Stimulated activated CD8-positive, alpha-beta memory T cell treated with anti-CD3 and anti-CD28 coated beads, Interleukin-7, amount 100 ng/mL, for 48 hours (primary cell): ENCODE results near the gene RRAD.
"Not testable (repeated sequence)": the region's sequence is repeated elsewhere in the genome, so short reads cannot be mapped to it uniquely, and the experiment has no call there.

ENCODE experiments used
- DNase-seq, 2 donors: peaks; one replicate each; pipeline ENCODE4 v3.0.0-alpha.2; 2020; ENCODE audit warnings: low read depth in 1 of 2; ENCODE audit errors: extremely low read depth in 1 of 2

RRAD gene, protein sequence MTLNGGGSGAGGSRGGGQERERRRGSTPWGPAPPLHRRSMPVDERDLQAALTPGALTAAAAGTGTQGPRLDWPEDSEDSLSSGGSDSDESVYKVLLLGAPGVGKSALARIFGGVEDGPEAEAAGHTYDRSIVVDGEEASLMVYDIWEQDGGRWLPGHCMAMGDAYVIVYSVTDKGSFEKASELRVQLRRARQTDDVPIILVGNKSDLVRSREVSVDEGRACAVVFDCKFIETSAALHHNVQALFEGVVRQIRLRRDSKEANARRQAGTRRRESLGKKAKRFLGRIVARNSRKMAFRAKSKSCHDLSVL

DNA sequence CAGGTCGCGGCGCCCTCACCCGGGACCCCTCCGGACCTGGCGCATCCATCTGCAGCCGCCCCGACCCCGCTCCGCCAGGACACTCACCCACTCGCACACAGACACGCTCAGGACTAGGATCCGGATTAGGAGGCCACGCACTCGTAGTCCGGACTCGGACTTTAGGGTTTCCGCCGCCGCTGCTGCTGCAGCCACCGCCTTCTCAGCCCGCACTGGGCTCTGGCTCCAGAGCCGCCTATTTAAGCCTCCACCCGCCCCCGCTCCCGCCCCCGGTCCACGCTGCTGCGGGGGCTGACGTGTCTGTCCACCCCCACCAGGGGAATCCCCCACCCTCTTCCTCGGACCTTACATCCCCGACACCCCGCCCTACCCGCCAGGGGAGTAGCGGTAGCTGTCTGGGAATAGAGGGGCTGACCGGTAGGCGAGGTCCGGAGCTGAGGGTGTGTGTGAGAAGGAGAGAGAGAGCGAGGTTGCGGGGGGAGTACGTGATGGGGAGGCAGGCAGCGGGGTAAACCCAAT, at the start of gene RRAD:
Gene RRAD, minus strand, starts transcription at position 214 of the 519 bp plus-strand sequence. CDS start 356 bp downstream, outside the sequence.
- no peak for DNase-seq

DNA sequence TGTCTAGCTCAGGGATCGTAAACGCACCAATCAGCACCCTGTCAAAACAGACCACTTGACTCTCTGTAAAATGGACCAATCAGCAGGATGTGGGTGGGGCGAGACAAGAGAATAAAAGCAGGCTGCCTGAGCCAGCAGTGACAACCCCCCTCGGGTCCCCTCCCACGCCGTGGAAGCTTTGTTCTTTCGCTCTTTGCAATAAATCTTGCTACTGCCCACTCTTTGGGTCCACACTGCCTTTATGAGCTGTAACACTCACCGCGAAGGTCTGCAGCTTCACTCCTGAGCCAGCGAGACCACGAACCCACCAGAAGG, 49.6 kb upstream of the RRAD start:
- DNase-seq: peak in 1 of 2 donors; percentile 74

DNA sequence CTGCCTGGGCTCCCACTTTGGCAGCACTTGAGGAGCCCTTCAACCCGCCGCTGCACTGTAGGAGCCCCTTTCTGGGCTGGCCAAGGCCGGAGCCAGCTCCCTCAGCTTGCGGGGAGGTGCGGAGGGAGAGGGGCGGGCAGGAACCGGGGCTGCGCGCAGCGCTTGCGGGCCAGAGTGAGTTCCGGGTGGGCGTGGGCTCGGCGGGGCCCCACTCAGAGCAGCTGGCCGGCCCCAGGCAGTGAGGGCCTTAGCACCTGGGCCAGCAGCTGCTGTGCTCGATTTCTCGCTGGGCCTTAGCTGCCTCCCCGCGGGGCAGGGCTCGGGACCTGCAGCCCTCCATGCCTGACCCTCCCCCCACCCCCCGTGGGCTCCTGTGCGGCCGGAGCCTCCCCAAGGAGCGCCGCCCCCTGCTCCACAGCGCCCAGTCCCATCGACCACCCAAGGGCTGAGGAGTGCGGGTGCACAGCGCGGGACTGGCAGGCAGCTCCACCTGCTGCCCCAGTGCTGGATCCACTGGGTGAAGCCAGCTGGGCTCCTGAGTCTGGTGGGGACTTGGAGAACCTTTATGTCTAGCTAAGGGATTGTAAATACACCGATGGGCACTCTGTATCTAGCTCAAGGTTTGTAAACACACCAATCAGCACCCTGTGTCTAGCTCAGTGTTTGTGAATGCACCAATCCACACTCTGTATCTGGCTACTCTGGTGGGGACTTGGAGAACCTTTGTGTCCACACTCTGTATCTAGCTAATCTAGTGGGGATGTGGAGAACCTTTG, 49.0 kb upstream of the RRAD start:
- not testable (repeated sequence) for DNase-seq

DNA sequence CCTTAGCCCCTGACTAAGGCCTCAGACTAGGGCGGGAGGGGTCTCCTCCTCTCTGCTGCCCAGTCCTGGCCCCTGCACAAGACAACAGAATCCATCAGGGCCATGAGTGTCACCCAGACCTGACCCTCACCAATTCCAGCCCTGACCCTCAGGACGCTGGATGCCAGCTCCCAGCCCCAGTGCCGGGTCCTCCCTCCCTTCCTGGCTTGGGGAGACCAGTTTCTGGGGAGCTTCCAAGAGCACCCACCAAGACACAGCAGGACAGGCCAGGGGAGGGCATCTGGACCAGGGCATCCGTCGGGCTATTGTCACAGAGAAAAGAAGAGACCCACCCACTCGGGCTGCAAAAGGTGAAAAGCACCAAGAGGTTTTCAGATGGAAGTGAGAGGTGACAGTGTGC, 48.4 kb upstream of the RRAD start:
- no peak for DNase-seq

DNA sequence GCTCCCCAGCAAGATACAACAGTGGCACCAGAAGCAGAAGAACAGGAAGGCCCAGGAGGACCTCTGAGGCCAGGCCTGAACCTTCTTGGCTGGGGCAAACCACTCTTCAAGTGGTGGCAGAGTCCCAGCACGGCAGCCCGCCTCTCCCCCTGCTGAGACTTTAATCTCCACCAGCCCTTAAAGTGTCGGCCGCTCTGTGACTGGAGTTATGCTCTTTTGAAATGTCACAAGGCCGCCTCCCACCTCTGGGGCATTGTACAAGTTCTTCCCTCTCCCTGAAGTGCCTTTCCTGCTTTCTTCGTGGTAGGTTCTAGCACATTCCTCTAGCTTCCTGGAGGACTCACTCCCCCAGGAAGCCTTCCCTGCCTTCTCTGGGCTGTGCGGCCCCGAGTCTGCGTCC, 47.6 kb upstream of the RRAD start:
- no peak for DNase-seq

DNA sequence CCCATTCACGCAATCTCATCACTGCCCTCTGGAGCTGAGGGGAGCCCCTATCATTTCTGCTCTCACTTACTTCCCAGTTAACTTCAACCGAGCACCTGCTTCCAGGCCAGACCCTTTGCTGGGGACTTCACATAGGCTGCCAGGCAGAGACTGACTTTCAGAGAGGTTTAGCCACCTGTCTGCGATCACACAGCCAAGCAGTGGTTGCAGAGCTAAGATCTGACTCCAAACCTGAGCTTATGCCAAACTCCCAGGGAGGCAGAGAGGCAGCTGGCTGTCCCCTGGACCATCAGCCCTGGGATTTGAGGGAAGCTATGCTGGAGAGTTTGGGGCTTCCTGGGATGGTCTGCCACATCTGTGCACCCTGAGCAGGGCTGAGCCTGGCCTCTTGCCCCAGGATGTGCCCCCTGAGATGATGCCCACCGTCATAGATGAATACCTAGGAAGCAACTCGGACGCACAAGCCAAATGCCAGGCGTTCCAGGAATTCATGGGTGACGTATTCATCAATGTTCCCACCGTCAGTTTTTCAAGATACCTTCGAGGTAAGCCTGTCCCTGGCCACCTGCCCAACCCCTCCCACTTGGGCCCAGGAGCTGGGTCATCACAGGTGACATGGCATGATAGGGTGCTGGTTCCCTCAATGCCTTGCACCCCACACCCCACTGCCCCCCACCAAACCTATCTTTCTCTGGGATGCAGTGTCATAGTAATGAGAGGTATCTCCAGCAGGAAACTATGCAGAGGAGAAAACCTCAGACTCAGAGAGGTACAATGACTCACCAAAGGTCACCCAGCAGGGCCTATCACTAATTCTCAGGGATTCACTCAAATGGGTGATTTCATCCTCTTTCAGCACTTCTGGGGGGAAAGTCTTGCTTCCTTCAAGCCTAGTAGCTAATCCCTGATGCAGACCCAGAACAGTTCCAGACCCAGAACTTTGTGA, 45.7 kb upstream of the RRAD start:
- no peak for DNase-seq

DNA sequence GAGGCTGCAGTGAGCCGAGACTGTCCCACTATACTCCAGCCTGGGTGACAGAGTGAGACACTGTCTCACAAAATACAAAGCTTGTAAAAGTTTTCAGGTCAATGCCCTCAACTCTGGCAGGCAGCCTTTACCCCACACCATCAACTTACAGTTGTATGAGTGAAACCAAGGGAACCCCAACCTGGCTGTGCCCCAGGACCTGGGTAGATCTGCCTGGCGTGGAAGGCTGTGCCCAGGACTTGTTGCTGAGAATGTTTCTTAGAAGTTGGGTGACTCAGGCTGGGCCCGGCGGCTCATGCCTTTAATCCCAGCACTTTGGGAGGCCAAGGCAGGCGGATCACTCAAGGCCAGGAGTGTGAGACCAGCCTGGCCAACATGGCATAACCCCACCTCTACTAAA, 43.5 kb upstream of the RRAD start:
- no peak for DNase-seq

DNA sequence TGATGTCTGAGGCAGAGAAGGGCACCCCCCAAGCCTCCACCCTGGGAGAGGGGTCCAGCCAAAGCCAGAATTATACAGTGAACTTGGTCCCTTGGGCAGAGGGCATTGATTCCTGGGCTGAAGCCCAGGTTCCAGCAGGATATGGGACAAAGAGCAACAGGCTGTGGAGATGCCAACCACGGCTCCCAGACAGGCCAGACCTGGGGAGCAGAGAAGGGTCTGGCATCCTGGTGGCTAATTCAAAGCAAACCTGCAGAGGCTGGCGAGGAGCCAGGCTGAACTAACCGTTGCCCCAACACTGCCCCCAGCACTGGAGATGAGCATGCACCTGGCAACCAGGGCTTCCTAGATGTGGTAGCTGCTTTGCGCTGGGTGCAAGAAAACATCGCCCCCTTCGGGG, 38.7 kb upstream of the RRAD start:
- DNase-seq: no peak

DNA sequence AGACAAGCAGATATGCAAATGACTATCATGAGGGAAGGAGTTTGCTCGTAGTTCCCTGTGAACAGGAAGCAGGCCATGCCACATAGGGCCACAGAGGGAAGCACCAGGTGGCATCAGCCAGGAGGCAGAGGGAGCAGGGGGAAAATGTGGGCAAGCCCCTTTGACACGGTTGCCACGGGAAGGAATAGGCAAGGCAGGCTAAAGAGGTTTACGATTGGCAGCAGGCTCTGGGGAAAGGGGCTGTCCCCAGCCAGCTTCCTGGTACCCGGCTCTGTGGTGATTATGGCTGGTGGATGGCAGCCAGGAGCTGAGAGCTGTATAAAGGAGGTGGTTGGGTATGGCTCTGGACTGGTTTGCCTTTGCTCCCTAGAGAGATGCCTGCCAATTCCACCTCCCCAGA, 36.6 kb upstream of the RRAD start:
- DNase-seq: no peak

DNA sequence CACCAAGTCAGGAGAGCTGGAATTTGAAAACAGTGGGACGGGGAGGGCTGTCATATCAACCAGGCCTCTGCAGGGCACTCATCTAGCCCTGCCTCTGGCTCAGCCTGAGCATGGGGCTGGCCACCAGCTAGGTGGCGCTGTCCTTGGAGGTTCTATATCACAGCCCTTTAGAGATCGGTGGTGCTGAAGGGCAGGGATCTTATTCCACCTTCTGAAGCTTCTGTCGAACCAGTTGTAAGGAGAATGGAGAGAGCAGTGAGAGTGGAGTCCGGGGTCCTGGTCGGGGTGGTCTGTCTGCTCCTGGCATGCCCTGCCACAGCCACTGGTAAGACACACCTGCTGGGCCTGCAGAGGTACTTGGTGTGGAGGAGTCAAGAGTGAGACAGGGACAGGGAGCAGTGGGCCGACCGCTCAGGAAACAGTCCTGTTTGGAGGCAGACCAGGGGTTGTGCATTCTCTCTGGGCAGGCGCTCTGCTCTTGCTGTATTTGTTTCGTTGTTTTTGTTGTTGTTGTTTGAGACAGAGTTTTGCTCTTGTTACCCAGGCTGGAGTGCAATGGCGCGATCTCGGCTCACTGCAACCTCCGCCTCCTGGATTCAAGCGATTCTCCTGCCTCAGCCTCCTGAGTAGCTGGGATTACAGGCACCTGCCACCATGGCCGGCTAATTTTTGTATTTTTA, 35.9 kb upstream of the RRAD start, which contains the start of gene CES3:
Gene CES3, plus strand, starts transcription at position 202 of the 680 bp plus-strand sequence. Its CDS starts 42 bp downstream, at position 244.
- peak in 1 of 2 donors; percentile 61 for DNase-seq

DNA sequence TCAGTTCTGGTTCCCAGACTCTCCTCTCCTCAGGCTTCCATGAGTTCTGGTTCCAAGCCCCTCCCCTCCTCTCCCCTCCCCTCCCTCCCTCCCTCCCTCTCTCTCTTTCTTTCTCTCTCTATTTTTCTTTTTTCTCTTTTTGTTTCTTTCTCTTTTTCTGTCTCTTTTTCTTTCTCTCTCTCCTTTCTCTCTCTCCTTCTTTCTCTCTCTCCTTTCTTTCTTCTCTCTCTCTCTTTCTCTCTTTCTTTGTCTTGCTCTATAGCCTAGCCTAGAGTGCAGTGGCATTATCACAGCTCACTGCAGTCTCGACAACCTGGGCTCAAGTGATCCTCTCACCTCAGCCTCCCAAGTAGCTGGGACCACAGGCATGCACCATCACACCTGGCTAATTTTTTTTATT, 34.9 kb upstream of the RRAD start:
- DNase-seq: no peak

DNA sequence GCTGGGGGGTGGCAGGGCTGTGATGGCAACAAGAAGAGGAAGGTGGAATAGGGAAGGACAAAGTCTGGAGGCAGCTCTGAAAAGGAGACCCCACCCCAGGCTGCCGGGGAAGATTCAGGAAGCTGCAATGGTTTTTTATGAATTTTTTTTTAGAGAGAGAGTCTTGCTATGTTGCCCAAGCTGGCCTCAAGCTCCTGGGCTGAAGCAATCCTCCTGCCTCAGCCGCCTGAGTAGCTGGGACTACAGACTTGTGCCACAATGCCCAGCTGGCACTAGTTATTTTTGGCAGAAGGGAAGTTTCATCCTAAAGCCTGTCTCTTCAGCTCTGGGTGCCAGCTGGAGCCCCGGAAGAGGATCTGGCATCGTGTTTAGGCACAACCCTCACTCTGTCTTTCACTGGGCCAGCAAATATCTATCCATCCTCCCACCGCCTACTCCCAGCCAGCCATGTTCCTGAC, 34.4 kb upstream of the RRAD start:
- DNase-seq: no peak

DNA sequence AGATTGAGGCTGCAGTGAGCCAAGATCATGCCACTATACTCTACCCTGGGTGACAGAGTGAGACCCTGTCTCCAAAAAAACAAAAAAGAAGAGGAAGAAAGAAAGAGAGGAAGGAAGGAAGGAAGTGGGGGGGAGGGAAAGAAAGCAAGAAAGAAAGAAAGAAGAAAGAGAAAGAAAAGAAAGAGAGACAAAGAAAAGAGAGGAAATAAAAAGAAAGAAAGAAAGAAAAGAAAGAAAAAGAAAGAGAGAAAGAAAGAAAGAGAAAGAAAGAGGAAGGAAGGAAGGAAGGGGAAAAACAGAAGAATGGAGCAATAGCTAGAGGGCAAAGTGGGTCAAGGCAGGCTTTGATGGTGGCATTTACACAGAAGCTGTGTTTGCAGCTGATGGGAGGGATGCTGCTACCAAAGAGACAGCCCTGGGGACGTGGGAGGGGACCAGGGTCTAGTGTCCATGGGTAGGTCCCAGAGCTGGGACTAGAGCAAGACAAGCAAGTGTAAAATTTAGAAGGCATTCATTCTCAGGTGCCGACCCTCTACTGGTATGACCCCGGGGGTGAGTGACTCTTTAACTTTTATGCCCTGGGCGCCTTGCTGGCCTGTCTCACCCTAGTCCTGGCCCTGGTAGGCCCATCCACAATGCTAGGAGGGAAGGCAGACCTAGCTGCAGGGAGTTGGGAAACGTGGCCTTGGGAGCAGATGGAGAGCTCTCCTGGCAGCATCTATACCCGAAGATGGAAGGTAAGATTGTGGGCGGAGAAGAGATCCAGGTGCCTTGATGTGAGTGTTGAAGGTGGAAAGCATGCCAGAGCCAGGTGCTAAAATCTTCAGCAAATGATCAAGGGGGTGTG, 33.7 kb upstream of the RRAD start:
- no peak for DNase-seq

DNA sequence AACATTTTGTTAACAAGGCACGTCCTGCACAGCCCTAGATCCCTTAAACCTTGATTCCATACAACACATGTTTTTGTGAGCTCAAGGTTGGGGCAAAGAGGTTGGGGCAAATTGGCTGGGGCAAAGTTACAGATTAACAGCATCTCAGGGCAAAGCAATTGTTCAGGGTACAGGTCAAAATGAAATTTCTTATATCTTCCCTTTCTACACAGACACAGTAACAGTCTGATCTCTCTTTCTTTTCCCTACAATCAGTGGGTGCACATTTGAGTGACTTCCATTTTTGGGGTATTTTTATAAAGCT, 30.8 kb upstream of the RRAD start:
- not testable (repeated sequence) for DNase-seq

DNA sequence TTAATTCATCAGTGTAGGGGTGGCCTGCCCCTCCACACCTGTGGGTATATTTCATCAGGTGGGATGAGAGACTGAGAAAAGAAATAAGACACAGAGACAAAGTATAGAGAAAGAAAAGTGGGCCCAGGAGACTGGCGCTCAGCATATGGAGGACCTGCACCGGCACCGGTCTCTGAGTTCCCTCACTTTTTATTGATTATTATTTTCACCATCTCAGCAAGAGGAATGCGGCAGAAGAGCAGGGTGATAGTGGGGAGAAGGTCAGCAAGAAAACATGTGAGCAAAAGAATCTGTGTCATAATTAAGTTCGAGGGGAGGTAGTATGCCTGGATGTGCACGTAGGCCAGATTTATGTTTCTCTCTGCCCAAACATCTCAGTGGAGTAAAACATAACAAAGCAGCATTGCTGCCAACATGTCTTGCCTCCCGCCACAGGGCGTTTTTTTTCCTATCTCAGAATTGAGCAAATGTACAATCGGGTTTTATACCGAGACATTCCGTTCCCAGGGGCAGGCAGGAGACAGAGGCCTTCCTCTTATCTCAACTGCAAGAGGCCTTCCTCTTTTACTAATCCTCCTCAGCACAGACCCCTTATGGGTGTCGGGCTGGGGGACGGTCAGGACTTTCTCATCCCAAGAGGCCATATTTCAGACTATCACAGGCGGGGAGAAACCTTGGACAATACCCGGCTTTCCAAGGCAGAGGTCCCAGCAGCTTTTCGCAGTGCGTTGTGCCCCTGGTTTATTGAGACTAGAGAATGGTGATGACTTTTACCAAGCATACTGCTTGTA, 30.2 kb upstream of the RRAD start:
- DNase-seq: not testable (repeated sequence)

DNA sequence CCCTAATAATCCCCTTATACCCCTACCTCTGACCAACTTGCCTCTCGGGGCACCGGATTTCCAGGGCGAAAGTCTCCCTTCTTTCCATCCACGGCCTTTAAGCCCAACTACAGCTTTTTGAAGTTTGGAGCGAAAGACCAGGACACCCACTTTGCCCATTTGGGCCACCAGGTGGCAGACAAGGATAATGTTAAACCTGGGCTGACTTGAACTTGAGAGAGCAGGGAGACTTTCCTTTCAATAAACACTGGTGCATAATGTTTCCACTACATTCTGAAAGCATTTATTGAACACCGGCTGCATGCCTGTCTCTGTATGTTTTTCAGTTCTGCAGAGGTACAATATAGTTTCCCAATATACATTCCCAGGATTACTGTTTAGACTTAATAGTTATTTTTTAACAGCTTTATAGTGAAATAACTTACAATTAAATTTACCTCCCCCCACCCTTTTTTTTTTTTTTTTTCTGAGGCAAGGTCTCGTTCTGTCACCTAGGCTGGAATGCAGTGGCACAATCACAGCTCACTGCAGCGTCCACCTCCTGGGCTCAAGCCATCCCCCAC, 28.8 kb upstream of the RRAD start:
- DNase-seq: peak in 1 of 2 donors; percentile 55

DNA sequence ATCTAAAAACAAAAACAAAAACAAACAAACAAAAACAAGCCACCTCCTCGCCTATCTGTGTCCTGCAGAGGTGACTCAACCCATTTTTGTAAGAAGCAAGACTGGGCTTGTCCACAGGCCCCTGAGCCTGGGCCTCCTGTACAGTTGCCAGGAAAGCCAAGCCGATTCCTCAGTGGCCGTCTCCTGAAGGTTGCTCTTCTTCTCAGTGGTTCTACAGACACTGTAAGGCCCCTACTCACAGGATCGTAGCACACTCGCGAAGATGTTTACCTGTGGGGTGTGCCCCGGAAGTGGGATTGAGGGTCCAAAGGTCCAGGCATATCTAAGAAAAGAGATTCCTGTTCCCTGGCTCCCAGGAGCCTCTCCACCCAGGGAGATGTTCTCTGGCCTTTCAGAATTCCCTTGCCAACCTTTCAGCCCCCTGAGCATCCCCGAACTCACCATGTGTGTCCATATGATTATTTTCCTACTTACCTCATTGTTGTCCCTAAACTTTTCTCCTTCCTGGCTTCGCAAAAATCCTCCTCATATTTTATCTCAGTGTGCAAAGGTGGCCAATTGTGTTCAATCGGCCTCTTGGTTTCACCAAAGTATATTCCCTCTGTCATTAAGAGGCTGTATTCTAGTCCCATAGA, 28.2 kb upstream of the RRAD start:
- no peak for DNase-seq
